Stimulated activated naive CD8-positive, alpha-beta T cell treated with anti-CD3 and anti-CD28 coated beads, Interleukin-15, Interleukin-2, amounts not matched to agents 100 ng/mL and 50 ng/mL, for 24 hours (primary cell): ENCODE data around the gene TBCCD1.
A peak's percentile ranks its signal among the peaks of the same experiment; 100 is the strongest.

Experiments used
- H3K27ac Mint-ChIP-seq: one replicate; pipeline ENCODE4 v1.8.0; 2021; ENCODE audit warnings: mild to moderate bottlenecking, mixed read lengths
- H3K27me3 Mint-ChIP-seq: one replicate; pipeline ENCODE4 v1.8.0; 2021; ENCODE audit warnings: mixed read lengths
- H3K36me3 Mint-ChIP-seq: one replicate; pipeline ENCODE4 v1.8.0; 2021; ENCODE audit warnings: low read depth, mixed read lengths
- H3K4me1 Mint-ChIP-seq: one replicate; pipeline ENCODE4 v1.8.0; 2021; ENCODE audit warnings: low read depth, mixed read lengths
- H3K4me3 Mint-ChIP-seq: one replicate; pipeline ENCODE4 v1.8.0; 2021; ENCODE audit warnings: mild to moderate bottlenecking, mixed read lengths
- H3K9me3 Mint-ChIP-seq: one replicate; pipeline ENCODE4 v1.8.0; 2021; ENCODE audit warnings: mixed read lengths

The TBCCD1 gene

GRCh38 chr3:186567072-186567921, at the start of gene TBCCD1:
TSS of gene TBCCD1 (minus strand) at chr3:186567339. CDS start at chr3:186564329, 3,010 bp downstream.
- Mint-ChIP-seq H3K27ac (peak within 1 kb of the TSS; percentile 88), H3K4me1 (peaks cover 69% of the 10 kb centered on the region), H3K36me3 (peaks cover 34% of the 10 kb centered on the region), H3K27me3 (no peaks in the 10 kb centered on the region), H3K9me3 (no peaks in the 10 kb centered on the region), H3K4me3 (peak within 1 kb of the TSS; percentile 99)

- peaks cover 42% of the 10 kb centered on the region for H3K27me3 Mint-ChIP-seq
- H3K9me3 Mint-ChIP-seq, result no peaks in the 10 kb centered on the region
- no peak overlapping the region for H3K4me3 Mint-ChIP-seq
- no peaks in the 10 kb centered on the region for H3K36me3 Mint-ChIP-seq
- peaks cover 21% of the 10 kb centered on the region for H3K4me1 Mint-ChIP-seq
- no peak overlapping the region for H3K27ac Mint-ChIP-seq
Observed at GRCh38 chr3:186616299-186616617, 49.1 kb upstream of the TBCCD1 start.

- H3K27ac Mint-ChIP-seq, result peak overlapping the region; percentile 71
- H3K4me3 Mint-ChIP-seq, result peak overlapping the region; percentile 47
- H3K36me3 Mint-ChIP-seq, result no peaks in the 10 kb centered on the region
- H3K27me3 Mint-ChIP-seq, result peaks cover 39% of the 10 kb centered on the region
- peaks cover 21% of the 10 kb centered on the region for H3K4me1 Mint-ChIP-seq
- no peaks in the 10 kb centered on the region for H3K9me3 Mint-ChIP-seq
Observed at GRCh38 chr3:186614597-186615483, 47.7 kb upstream of the TBCCD1 start.

GRCh38 chr3:186614266-186614596, 47.1 kb upstream of the TBCCD1 start:
- H3K4me1 Mint-ChIP-seq, result peaks cover 21% of the 10 kb centered on the region
- H3K9me3 Mint-ChIP-seq, result no peaks in the 10 kb centered on the region
- H3K36me3 Mint-ChIP-seq, result no peaks in the 10 kb centered on the region
- peak overlapping the region; percentile 47 for H3K4me3 Mint-ChIP-seq
- H3K27me3 Mint-ChIP-seq, result peaks cover 39% of the 10 kb centered on the region
- peak overlapping the region; percentile 71 for H3K27ac Mint-ChIP-seq

GRCh38 chr3:186613637-186614265, 46.6 kb upstream of the TBCCD1 start:
- Mint-ChIP-seq H3K4me1 (peaks cover 21% of the 10 kb centered on the region), H3K9me3 (no peaks in the 10 kb centered on the region), H3K27me3 (peaks cover 38% of the 10 kb centered on the region), H3K4me3 (no peak overlapping the region), H3K27ac (no peak overlapping the region), H3K36me3 (no peaks in the 10 kb centered on the region)

DNA sequence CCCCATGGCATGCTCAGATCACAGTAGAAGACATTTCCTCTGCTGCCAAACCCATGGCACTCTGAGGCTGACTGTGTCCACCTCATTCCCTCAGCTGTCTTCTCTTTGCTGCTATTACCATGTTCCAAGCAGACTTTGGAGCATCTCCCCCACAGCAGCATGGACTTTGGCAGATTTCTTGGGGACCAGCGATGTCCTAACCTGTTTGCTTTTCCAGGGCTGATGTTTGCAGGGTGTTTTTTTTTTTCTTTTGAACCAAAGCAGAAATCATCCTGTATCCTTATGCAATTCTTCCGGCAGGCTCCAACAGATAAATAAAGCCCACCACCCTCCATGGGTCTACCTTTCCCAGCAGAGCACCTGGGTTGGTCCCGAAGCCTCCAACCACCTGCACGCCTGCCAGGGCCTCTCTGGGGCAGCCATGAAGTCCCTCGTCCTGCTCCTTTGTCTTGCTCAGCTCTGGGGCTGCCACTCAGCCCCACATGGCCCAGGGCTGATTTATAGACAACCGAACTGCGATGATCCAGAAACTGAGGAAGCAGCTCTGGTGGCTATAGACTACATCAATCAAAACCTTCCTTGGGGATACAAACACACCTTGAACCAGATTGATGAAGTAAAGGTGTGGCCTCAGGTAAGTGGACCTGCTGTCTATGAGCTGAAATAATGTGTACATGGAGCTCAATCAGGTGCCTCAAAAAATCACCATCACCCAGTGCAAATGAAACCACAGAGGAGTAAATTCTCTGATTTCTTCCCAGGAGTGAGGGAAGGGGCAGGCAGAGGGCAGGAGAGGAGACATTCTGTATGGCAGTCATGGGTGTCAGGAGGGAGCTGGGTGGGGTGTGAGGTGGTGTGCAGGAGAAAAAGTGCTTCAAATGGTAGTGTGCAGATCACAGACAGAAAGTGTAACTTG, 45.8 kb upstream of the TBCCD1 start, which contains the start of gene AHSG:
AHSG (plus strand) TSS at position 340 of the 916 bp plus-strand sequence; CDS start at position 422, 82 bp downstream.
- Mint-ChIP-seq H3K27ac (no peak within 1 kb of the TSS), H3K4me1 (peaks cover 21% of the 10 kb centered on the region), H3K27me3 (peaks cover 31% of the 10 kb centered on the region), H3K9me3 (no peaks in the 10 kb centered on the region), H3K4me3 (no peak within 1 kb of the TSS), H3K36me3 (no peaks in the 10 kb centered on the region)

DNA sequence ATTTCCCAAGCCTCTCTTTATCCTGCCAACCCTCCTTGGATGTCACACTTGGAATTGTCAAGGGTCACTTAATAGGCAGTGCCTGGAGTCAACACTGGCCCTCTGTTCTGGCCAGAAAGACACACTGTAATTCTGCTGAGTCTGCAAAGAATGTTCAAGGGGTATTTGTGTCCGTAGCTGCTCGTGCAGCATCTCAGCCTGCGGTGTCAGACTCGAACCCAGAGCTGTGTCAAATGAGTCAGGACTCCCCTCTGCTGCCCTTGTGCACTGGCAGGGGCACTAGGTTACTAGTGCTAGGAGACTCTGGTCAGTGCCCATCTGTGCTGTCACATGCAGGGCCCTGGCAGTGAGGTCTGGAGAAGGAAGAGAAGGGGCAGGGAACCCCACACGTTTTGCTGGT, 44.9 kb upstream of the TBCCD1 start:
- Mint-ChIP-seq H3K4me1 (peaks cover 19% of the 10 kb centered on the region), H3K4me3 (no peak overlapping the region), H3K27me3 (peaks cover 21% of the 10 kb centered on the region), H3K27ac (no peak overlapping the region), H3K9me3 (no peaks in the 10 kb centered on the region), H3K36me3 (no peaks in the 10 kb centered on the region)

DNA sequence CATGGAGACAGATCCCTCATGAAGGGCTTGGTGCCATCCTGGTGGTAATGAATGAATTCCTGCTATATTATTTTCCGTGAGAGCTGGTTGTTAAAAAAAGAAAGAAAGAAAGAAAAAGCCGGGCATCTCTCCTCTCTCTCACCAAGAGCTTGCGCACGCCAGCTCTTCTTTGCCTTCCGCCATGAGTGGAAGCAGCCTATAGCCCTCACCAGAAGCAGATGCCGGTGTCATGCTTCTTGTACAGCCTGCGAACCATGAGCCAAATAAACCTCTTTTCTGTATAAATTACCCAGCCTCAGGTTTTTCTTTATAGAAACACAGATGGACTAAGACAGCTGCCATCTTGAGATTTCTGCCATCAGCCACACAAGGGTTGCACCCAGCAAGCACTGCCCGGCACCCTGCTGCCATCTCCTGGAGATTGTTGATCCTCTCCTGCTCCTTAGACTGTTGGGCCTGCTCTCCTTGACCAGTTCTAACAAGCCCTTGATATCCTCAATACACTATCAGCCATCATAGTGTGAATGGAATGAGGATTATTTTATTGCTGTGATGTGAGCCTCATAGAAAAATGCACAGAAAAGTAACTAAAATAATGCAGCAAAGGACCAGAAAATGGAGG, 42.2 kb upstream of the TBCCD1 start:
- H3K36me3 Mint-ChIP-seq, result no peaks in the 10 kb centered on the region
- no peaks in the 10 kb centered on the region for H3K9me3 Mint-ChIP-seq
- H3K27me3 Mint-ChIP-seq, result peaks cover 11% of the 10 kb centered on the region
- H3K4me3 Mint-ChIP-seq, result no peak overlapping the region
- no peak overlapping the region for H3K27ac Mint-ChIP-seq
- H3K4me1 Mint-ChIP-seq, result peaks cover 2% of the 10 kb centered on the region

GRCh38 chr3:186608624-186609215, 41.6 kb upstream of the TBCCD1 start:
- Mint-ChIP-seq H3K9me3 (no peaks in the 10 kb centered on the region), H3K4me3 (no peak overlapping the region), H3K4me1 (no peaks in the 10 kb centered on the region), H3K27me3 (peaks cover 8% of the 10 kb centered on the region), H3K27ac (no peak overlapping the region), H3K36me3 (no peaks in the 10 kb centered on the region)

GRCh38 chr3:186605561-186606545, 38.7 kb upstream of the TBCCD1 start:
- H3K9me3 Mint-ChIP-seq, result no peaks in the 10 kb centered on the region
- H3K4me1 Mint-ChIP-seq, result no peaks in the 10 kb centered on the region
- no peak overlapping the region for H3K27ac Mint-ChIP-seq
- H3K36me3 Mint-ChIP-seq, result no peaks in the 10 kb centered on the region
- H3K27me3 Mint-ChIP-seq, result no peaks in the 10 kb centered on the region
- H3K4me3 Mint-ChIP-seq, result no peak overlapping the region

DNA sequence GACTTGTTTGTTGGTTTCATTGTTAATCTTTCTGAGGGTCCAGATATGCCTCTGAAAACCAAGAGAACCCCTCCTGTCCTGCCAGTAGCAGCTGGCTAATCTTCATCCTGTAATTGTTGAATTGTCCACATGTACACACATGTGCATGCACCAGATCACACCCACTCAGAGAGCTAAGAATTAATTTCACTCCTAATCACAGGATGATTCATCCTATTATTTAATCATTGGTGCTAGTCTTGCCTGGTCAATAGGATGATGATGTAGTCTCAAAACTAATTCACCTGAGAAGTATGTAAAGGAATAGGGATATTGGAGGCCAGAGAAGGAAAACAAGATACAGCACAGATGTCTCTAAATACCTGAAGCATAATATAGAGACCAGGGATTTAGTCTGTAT, 37.9 kb upstream of the TBCCD1 start:
- Mint-ChIP-seq H3K27ac (no peak overlapping the region), H3K4me3 (no peak overlapping the region), H3K9me3 (no peaks in the 10 kb centered on the region), H3K4me1 (no peaks in the 10 kb centered on the region), H3K36me3 (no peaks in the 10 kb centered on the region), H3K27me3 (no peaks in the 10 kb centered on the region)

GRCh38 chr3:186603159-186603558, 36.0 kb upstream of the TBCCD1 start:
- Mint-ChIP-seq H3K4me3 (no peak overlapping the region), H3K27ac (no peak overlapping the region), H3K9me3 (no peaks in the 10 kb centered on the region), H3K27me3 (no peaks in the 10 kb centered on the region), H3K4me1 (no peaks in the 10 kb centered on the region), H3K36me3 (no peaks in the 10 kb centered on the region)

DNA sequence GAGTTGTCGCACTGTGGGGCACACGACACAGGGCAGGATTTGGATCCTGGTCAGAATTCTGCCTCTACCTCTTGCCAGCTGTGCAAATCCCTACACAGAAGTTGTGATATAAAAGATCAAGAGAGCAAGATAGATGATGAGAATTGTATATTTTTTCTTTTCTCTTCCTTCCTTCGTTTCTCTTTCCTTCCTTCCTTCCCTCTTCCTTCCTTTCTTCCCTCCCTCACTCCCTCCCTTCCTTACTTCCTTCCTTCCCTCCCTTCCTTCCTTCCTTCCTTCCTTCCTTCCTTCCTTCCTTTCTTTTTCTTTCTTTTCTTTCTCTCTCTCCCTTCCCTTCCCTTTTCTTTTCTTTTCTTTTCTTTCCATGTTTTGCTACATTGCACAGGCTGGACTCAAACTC, 33.8 kb upstream of the TBCCD1 start:
- H3K4me1 Mint-ChIP-seq, result no peaks in the 10 kb centered on the region
- no peak overlapping the region for H3K4me3 Mint-ChIP-seq
- H3K9me3 Mint-ChIP-seq, result no peaks in the 10 kb centered on the region
- H3K27me3 Mint-ChIP-seq, result no peaks in the 10 kb centered on the region
- H3K27ac Mint-ChIP-seq, result no peak overlapping the region
- H3K36me3 Mint-ChIP-seq, result no peaks in the 10 kb centered on the region
